SK-N-SH (cell line): ENCODE measurements around the gene KCNJ13. TPM values are rescaled to one million over a fixed set of nuclear protein-coding genes. Genes with fewer than 3 reads are reported as not detected.

Experiments
- CTCF ChIA-PET: fragments of 300-600, 350-600 bp; formaldehyde crosslinking; extraction: SDS; loops from one replicate; lab custom pipeline; 2021; lab: Yijun Ruan, JAX
- POLR2A ChIA-PET: fragments of 350-600 bp; sonication (Branson Sonifier 250); formaldehyde crosslinking; extraction: SDS; loops from one replicate; lab custom pipeline; 2020; ENCODE audit warnings: antibody characterized with exemption, inconsistent platforms; lab: Yijun Ruan, JAX
- DNase-seq: peaks from one replicate; pipeline ENCODE4 v3.0.0; 2012
- H2AFZ ChIP-seq: fragments of 200-600 bp; sonication (generic); 2 replicates; pipeline ENCODE4 v1.8.1; 2016; ENCODE audit warnings: antibody characterized with exemption, mild to moderate bottlenecking, low read depth
- H3F3A ChIP-seq: fragments of 200-600 bp; sonication (generic); replicated peaks from 2 replicates; pipeline ENCODE3; 2016; ENCODE audit warnings: antibody characterized with exemption, mild to moderate bottlenecking; ENCODE audit not compliant: insufficient read depth
- H3K27ac ChIP-seq, 2 experiments: fragments of 200-500 bp in 1 of 2; fragments of 200-600 bp in 1 of 2; sonication (Bioruptor generic) in 1 of 2; sonication (generic), shearing (Covaris generic) in 1 of 2; 2 replicates each; pipeline versions ENCODE4 v1.5.1 to v1.6.1; 2014 to 2016; ENCODE audit warnings: low read depth in 2 of 2, inconsistent platforms in 1 of 2, low read length in 1 of 2, mild to moderate bottlenecking in 1 of 2, mixed read lengths in 1 of 2
- H3K27me3 ChIP-seq: fragments of 200-600 bp; sonication (generic), shearing (Covaris generic); 2 replicates; pipeline ENCODE4 v1.6.1; 2016; ENCODE audit warnings: mixed run types; ENCODE audit not compliant: insufficient read depth
- H3K36me3 ChIP-seq, 2 experiments: fragments of 200-500 bp in 1 of 2; fragments of 200-600 bp in 1 of 2; sonication (Bioruptor generic) in 1 of 2; sonication (generic) in 1 of 2; replicated peaks in 1 of 2; 2 replicates each; pipeline versions ENCODE3 to v1.5.1; 2014 to 2016; ENCODE audit warnings: low read length in 1 of 2, mild to moderate bottlenecking in 1 of 2; ENCODE audit not compliant: insufficient read depth in 2 of 2, control insufficient read depth in 1 of 2
- H3K4me1 ChIP-seq, 2 experiments: fragments of 200-500 bp in 1 of 2; fragments of 200-600 bp in 1 of 2; sonication (Bioruptor generic) in 1 of 2; sonication (generic), shearing (Covaris generic) in 1 of 2; 2 replicates each; pipeline versions ENCODE4 v1.5.1 to v1.6.1; 2014 to 2016; ENCODE audit warnings: low read depth in 1 of 2, low read length in 1 of 2, mixed run types in 1 of 2; ENCODE audit not compliant: insufficient read depth in 2 of 2, control insufficient read depth in 1 of 2
- H3K4me2 ChIP-seq: fragments of 200-600 bp; sonication (generic), shearing (Covaris generic); 2 replicates; pipeline ENCODE4 v1.6.1; 2017; ENCODE audit warnings: mixed run types
- H3K4me3 ChIP-seq, 2 experiments: fragments of 200-500 bp in 1 of 2; fragments of 200-600 bp in 1 of 2; sonication (Bioruptor generic) in 1 of 2; sonication (generic), shearing (Covaris generic) in 1 of 2; 2 replicates each; pipeline versions ENCODE4 v1.5.1 to v1.8.1; 2014 to 2016; ENCODE audit warnings: low read depth in 2 of 2, inconsistent platforms in 1 of 2, low read length in 1 of 2, mild to moderate bottlenecking in 1 of 2, mixed read lengths in 1 of 2, moderate library complexity in 1 of 2
- H3K79me2 ChIP-seq: fragments of 200-600 bp; sonication (generic); 2 replicates; pipeline ENCODE4 v1.8.1; 2017; ENCODE audit warnings: mild to moderate bottlenecking; ENCODE audit not compliant: insufficient read depth
- H3K9ac ChIP-seq: fragments of 200-600 bp; sonication (generic); 2 replicates; pipeline ENCODE4 v1.6.1; 2017; ENCODE audit warnings: mixed run types
- H3K9me2 ChIP-seq: fragments of 200-600 bp; sonication (generic); 2 replicates; pipeline ENCODE4 v1.6.1; 2017; ENCODE audit warnings: mixed run types
- H3K9me3 ChIP-seq: fragments of 200-600 bp; sonication (generic); 2 replicates; pipeline ENCODE4 v1.6.1; 2017; ENCODE audit warnings: mixed run types, mild to moderate bottlenecking, moderate library complexity
- H4K20me1 ChIP-seq: fragments of 200-600 bp; sonication (generic); 2 replicates; pipeline ENCODE4 v1.6.1; 2017; ENCODE audit warnings: mild to moderate bottlenecking, mixed run types; ENCODE audit not compliant: insufficient read depth
- ELF1 ChIP-seq: IDR thresholded peaks from 2 replicates; pipeline ENCODE4 v1.4.0; 2012
- EP300 ChIP-seq, 2 experiments: IDR thresholded peaks; 2 replicates each; pipeline versions ENCODE4 v1.4.0 to v1.6.1; 2012; ENCODE audit warnings: borderline replicate concordance in 1 of 2, low read depth in 1 of 2, low read length in 1 of 2
- JUND ChIP-seq: IDR thresholded peaks from 2 replicates; pipeline ENCODE4 v1.4.0; 2012
- MXI1 ChIP-seq: IDR thresholded peaks from 2 replicates; pipeline ENCODE4 v1.6.1; 2012; ENCODE audit warnings: mild to moderate bottlenecking, low read depth, low read length, improper control_type of control experiment
- NRF1 ChIP-seq: IDR thresholded peaks from 2 replicates; pipeline ENCODE4 v1.6.1; 2012; ENCODE audit warnings: low read depth, mild to moderate bottlenecking, low read length
- RAD21 ChIP-seq: IDR thresholded peaks from 2 replicates; pipeline ENCODE4 v1.6.1; 2012; ENCODE audit warnings: mild to moderate bottlenecking, low read length
- RFX5 ChIP-seq: IDR thresholded peaks from 2 replicates; pipeline ENCODE4 v1.6.1; 2012; ENCODE audit warnings: mild to moderate bottlenecking, improper control_type of control experiment, low read length
- TAF1 ChIP-seq: IDR thresholded peaks from 2 replicates; pipeline ENCODE4 v1.6.1; 2012; ENCODE audit warnings: low read depth, mild to moderate bottlenecking, low read length, moderate library complexity, borderline replicate concordance
- TEAD4 ChIP-seq: IDR thresholded peaks from 2 replicates; pipeline ENCODE4 v1.4.0; 2012; ENCODE audit warnings: mild to moderate bottlenecking, borderline replicate concordance; ENCODE audit not compliant: insufficient read depth
- WGBS: methylation state at CpG from one replicate; pipeline ENCODE4 v1.1.6; 2017; ENCODE audit warnings: low lambda C conversion rate; 5-methylcytosine and 5-hydroxymethylcytosine counted together
- polyA plus RNA-seq, 3 experiments: library from polyadenylated mRNA; depleted of rRNA; stranded (reverse); fragments of >200 nt; gene quantifications; 2 replicates each; pipeline ENCODE4 v1.2.3, GENCODE V29; 2012
- TF ChIP-seq, protein P1 (sequence below): fragments of 150-350 bp; IDR thresholded peaks from 2 replicates; pipeline ENCODE4 v1.6.1; 2017; ENCODE audit warnings: antibody characterized with exemption, low read length, low read depth, borderline replicate concordance
- TF ChIP-seq, protein P2 (sequence below): fragments of 200-600 bp; sonication (generic); IDR thresholded peaks from 2 replicates; pipeline ENCODE4 v1.6.1; 2017; ENCODE audit warnings: antibody characterized with exemption, mild to moderate bottlenecking, moderate library complexity

Gene KCNJ13
- polyA plus RNA-seq, 1 of the 3 experiments (the other 2 are of a cell fraction): not detected

DNA sequence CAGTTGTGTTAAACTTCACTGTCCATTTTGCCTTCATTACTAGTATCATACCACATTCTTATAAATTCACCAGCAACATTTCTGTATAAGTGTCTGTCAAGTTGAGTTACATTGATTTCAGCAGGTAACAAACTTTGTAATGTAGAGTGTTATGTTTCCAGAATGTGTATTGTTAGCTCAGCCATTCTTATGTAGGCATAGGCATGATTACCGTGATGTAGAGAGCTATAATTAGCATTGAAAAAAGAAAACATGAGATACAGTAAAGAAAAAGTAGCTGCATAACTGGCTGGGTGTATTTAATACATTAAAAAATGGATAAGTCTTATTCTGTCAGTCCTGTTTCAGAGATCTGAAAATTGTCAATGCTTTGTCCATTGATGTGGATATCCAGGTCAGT, 8.5 kb downstream of the KCNJ13 start:
- POLR2A ChIA-PET: no interaction called here
- Histone ChIP-seq H2AFZ (no peak overlapping the region), H3K79me2 (no peaks in the 10 kb centered on the region), H3K4me3 (no peak overlapping the region), H3K9me3 (no peaks in the 10 kb centered on the region), H3K9me2 (no peaks in the 10 kb centered on the region), H3K36me3 (peaks cover 53 to 69% of the 10 kb centered on the region in 2 experiments), H3K9ac (no peak overlapping the region)
- no peak for TF ChIP-seq MXI1
- TF ChIP-seq TAF1: no peak
- no peak for TF ChIP-seq RFX5
- TF ChIP-seq TEAD4: no peak
- TF ChIP-seq, protein P1, sequence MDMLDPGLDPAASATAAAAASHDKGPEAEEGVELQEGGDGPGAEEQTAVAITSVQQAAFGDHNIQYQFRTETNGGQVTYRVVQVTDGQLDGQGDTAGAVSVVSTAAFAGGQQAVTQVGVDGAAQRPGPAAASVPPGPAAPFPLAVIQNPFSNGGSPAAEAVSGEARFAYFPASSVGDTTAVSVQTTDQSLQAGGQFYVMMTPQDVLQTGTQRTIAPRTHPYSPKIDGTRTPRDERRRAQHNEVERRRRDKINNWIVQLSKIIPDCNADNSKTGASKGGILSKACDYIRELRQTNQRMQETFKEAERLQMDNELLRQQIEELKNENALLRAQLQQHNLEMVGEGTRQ: no peak
- TF ChIP-seq EP300 (IDR thresholded peaks at IDR 0.05; ENCODE audit: borderline replicate concordance in 1 of 2, low read depth in 1 of 2, low read length in 1 of 2): no peak
- TF ChIP-seq JUND: no peak
- no peak for TF ChIP-seq NRF1
- TF ChIP-seq, all 33 proteins: peak for 0
- Histone ChIP-seq H3F3A (peaks cover 5% of the 10 kb centered on the region), H3K27me3 (no peaks in the 10 kb centered on the region), H3K4me2 (no peak overlapping the region), H3K4me1 (peaks cover 0 to 5% of the 10 kb centered on the region in 2 experiments; a peak in 1 of 4 replicates), H3K27ac (no peak overlapping the region), H4K20me1 (no peaks in the 10 kb centered on the region)
- CTCF ChIA-PET: interaction anchor here (0.7 kb wide), 1 partner anchor 484 kb away, joined by 3 read pairs; the partner anchor contains the start of gene ATG16L1
- 94% methylated on average over 1 of the region's 1 CpG for WGBS
- no peak for DNase-seq

DNA sequence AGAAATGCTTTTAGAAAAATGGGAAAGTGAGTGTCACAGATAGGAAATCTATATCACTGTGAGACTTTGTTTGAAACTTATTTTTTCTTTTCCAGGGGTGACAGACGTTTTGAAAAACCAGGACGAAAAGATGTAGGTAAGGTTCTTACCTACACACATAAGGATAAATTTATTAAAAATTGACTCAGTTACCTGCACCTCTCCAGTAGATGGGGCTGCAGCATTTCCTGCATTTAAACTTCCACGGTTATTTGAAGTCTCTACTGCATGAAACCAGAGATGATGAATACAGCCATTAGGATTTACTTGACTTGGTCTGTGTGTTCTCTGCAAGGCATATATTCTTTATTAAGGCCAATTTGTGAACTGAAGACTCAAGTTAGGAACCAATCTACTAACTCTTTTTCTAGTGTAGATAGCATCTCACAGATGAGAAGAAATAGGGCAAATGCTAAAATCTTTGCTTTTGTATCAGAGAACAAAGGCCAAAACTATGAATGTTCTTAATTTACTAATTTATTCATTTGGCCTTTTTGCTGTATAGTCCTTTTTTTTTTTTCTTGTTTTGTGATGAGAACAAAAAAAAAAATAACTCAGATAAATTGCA, 15.0 kb downstream of the KCNJ13 start:
- no peak overlapping the region for H2AFZ ChIP-seq
- H4K20me1 ChIP-seq: no peaks in the 10 kb centered on the region
- no peaks in the 10 kb centered on the region for H3K79me2 ChIP-seq
- H3K9me3 ChIP-seq: no peaks in the 10 kb centered on the region
- ChIA-PET POLR2A (no interaction called here), CTCF (no interaction called here)
- no peak overlapping the region for H3K4me3 ChIP-seq
- peaks cover 11% of the 10 kb centered on the region for H3F3A ChIP-seq
- TF ChIP-seq, protein P2, sequence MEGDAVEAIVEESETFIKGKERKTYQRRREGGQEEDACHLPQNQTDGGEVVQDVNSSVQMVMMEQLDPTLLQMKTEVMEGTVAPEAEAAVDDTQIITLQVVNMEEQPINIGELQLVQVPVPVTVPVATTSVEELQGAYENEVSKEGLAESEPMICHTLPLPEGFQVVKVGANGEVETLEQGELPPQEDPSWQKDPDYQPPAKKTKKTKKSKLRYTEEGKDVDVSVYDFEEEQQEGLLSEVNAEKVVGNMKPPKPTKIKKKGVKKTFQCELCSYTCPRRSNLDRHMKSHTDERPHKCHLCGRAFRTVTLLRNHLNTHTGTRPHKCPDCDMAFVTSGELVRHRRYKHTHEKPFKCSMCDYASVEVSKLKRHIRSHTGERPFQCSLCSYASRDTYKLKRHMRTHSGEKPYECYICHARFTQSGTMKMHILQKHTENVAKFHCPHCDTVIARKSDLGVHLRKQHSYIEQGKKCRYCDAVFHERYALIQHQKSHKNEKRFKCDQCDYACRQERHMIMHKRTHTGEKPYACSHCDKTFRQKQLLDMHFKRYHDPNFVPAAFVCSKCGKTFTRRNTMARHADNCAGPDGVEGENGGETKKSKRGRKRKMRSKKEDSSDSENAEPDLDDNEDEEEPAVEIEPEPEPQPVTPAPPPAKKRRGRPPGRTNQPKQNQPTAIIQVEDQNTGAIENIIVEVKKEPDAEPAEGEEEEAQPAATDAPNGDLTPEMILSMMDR: peak; percentile 70
- TF ChIP-seq RAD21 (peak; percentile 61), ELF1 (no peak)
- no peak overlapping the region for H3K9ac ChIP-seq
- peaks cover 64 to 80% of the 10 kb centered on the region in 2 experiments for H3K36me3 ChIP-seq
- H3K27me3 ChIP-seq: no peaks in the 10 kb centered on the region
- 49% methylated on average over 3 of the region's 3 CpGs for WGBS
- H3K9me2 ChIP-seq: no peaks in the 10 kb centered on the region
- H3K27ac ChIP-seq: no peak overlapping the region
- DNase-seq: peak; percentile 26
- H3K4me1 ChIP-seq: no peaks in the 10 kb centered on the region
- no peak overlapping the region for H3K4me2 ChIP-seq
